A673 (cell line): ENCODE measurements around the gene MAEA.

ENCODE experiments used
- CTCF ChIP-seq: fragments of 300-800, 200-600 bp; sonication (generic); conservative IDR thresholded peaks from 2 replicates; pipeline ENCODE4 v1.5.1; 2017; ENCODE audit warnings: low read depth, mild to moderate bottlenecking, antibody characterized with exemption, low read length, moderate library complexity, mixed read lengths
- EZH2 ChIP-seq: fragments of 200-600 bp; sonication (generic); IDR thresholded peaks from 2 replicates; pipeline ENCODE4 v1.6.1; 2017; ENCODE audit warnings: borderline replicate concordance, low read depth, mild to moderate bottlenecking, mixed read lengths, antibody characterized with exemption, low read length; ENCODE audit not compliant: poor library complexity, severe bottlenecking

- no peak for TF ChIP-seq CTCF
- TF ChIP-seq EZH2, result no peak
These were observed 95.1 kb downstream of the MAEA start for GRCh38 chr4:1384675-1385372.
